H1 (cell line): Measurements from ENCODE around the gene CRBN. TPM values are rescaled to one million over a fixed set of nuclear protein-coding genes. Genes with fewer than 3 reads are reported as not detected.

Experiments used
- CTCF ChIA-PET: fragments of 300-600 bp; sonication (Branson Sonifier 250); formaldehyde crosslinking; loops from one replicate; lab custom pipeline; 2021; ENCODE audit not compliant: partially characterized antibody; lab: Charles Lee
- POLR2A ChIA-PET: fragments of 300-600 bp; sonication (Branson Sonifier 250); formaldehyde crosslinking; loops from one replicate; lab custom pipeline; 2021; ENCODE audit warnings: inconsistent platforms; ENCODE audit not compliant: partially characterized antibody; lab: Charles Lee
- DNase-seq, 2 experiments: peaks; one replicate each; pipeline versions ENCODE4 v3.0.0 to v3.0.0-alpha.2; 2010 to 2022; ENCODE audit warnings: low spot score in 2 of 2, low read depth in 1 of 2, mixed read lengths in 1 of 2
- FAIRE-seq: peaks from 2 replicates; lab custom pipeline; 2011; peaks lifted over from hg19 to GRCh38; lab: Jason Lieb, UNC
- H2AFZ ChIP-seq: 2 replicates; pipeline ENCODE4 v1.8.1; 2012; ENCODE audit warnings: low read length, inconsistent platforms
- H2AK5ac ChIP-seq: 2 replicates; pipeline ENCODE4 v1.6.1; 2013; ENCODE audit warnings: low read depth, low read length
- H2BK120ac ChIP-seq: replicated peaks from 2 replicates; pipeline ENCODE3; 2013; ENCODE audit warnings: low read depth, low read length, inconsistent platforms
- H2BK12ac ChIP-seq: 2 replicates; pipeline ENCODE4 v1.6.1; 2013; ENCODE audit warnings: low read depth, low read length
- H2BK15ac ChIP-seq: 2 replicates; pipeline ENCODE4 v1.6.1; 2013; ENCODE audit warnings: low read length
- H2BK20ac ChIP-seq: 2 replicates; pipeline ENCODE4 v1.6.1; 2013; ENCODE audit warnings: low read length
- H2BK5ac ChIP-seq: 2 replicates; pipeline ENCODE4 v1.6.1; 2013; ENCODE audit warnings: low read depth, low read length
- H3K14ac ChIP-seq: 2 replicates; pipeline ENCODE4 v1.6.1; 2013; ENCODE audit warnings: inconsistent platforms; ENCODE audit not compliant: insufficient read length
- H3K18ac ChIP-seq: 2 replicates; pipeline ENCODE4 v1.6.1; 2013; ENCODE audit warnings: low read length; ENCODE audit errors: extremely low read depth
- H3K23ac ChIP-seq: 2 replicates; pipeline ENCODE4 v1.6.1; 2013; ENCODE audit warnings: inconsistent platforms; ENCODE audit not compliant: insufficient read length
- H3K23me2 ChIP-seq: 2 replicates; pipeline ENCODE4 v1.6.1; 2013; ENCODE audit warnings: low read depth, low read length
- H3K27ac ChIP-seq: 2 replicates; pipeline ENCODE4 v1.6.1; 2011; ENCODE audit warnings: low read depth, low read length, inconsistent platforms
- H3K27me3 ChIP-seq, 4 experiments: replicated peaks in 1 of 4; 1 replicate in 1 of 4; 2 replicates in 3 of 4; pipeline versions ENCODE4 v1.6.1 to v1.8.1; 2011 to 2013; ENCODE audit warnings: low read length in 3 of 4, mild to moderate bottlenecking in 3 of 4, inconsistent platforms in 2 of 4, mixed read lengths in 2 of 4, moderate library complexity in 1 of 4; ENCODE audit not compliant: control insufficient read depth in 3 of 4, insufficient read depth in 3 of 4; ENCODE audit errors: extremely low read depth in 1 of 4
- H3K36me3 ChIP-seq, 4 experiments: 2 replicates each; pipeline versions ENCODE4 v1.6.1 to v1.8.1; 2011 to 2013; ENCODE audit warnings: mild to moderate bottlenecking in 4 of 4, low read length in 3 of 4, moderate library complexity in 2 of 4, control low read depth in 1 of 4, inconsistent platforms in 1 of 4; ENCODE audit not compliant: insufficient read depth in 4 of 4, control insufficient read depth in 2 of 4
- H3K4ac ChIP-seq: replicated peaks from 2 replicates; pipeline ENCODE3; 2013; ENCODE audit warnings: low read length, low read depth, mixed read lengths, inconsistent platforms; ENCODE audit not compliant: insufficient read length
- H3K4me1 ChIP-seq, 4 experiments: replicated peaks in 1 of 4; 1 replicate in 1 of 4; 2 replicates in 3 of 4; pipeline versions ENCODE4 v1.6.1 to v1.8.1; 2011 to 2013; ENCODE audit warnings: low read length in 3 of 4, inconsistent platforms in 2 of 4, mixed read lengths in 1 of 4; ENCODE audit not compliant: insufficient read depth in 4 of 4, control insufficient read depth in 3 of 4
- H3K4me2 ChIP-seq, 2 experiments: 2 replicates each; pipeline versions ENCODE4 v1.6.1 to v1.8.1; 2011 to 2013; ENCODE audit warnings: low read depth in 2 of 2, low read length in 2 of 2, control low read depth in 1 of 2, inconsistent platforms in 1 of 2, mild to moderate bottlenecking in 1 of 2; ENCODE audit not compliant: insufficient read depth in 1 of 2
- H3K4me3 ChIP-seq, 4 experiments: fragments of 200-600, 300-600 bp in 1 of 4; sonication (generic), shearing (Covaris generic), sonication (Bioruptor Twin) in 1 of 4; 2 replicates each; pipeline versions ENCODE4 v1.5.1 to v1.8.1; 2011 to 2016; ENCODE audit warnings: low read length in 4 of 4, low read depth in 3 of 4, control low read depth in 2 of 4, inconsistent platforms in 2 of 4, mild to moderate bottlenecking in 2 of 4, mixed read lengths in 1 of 4, moderate library complexity in 1 of 4; ENCODE audit not compliant: insufficient read depth in 2 of 4; ENCODE audit errors: extremely low read depth in 1 of 4
- H3K56ac ChIP-seq: replicated peaks from 2 replicates; pipeline ENCODE3; 2013; ENCODE audit warnings: low read depth, mild to moderate bottlenecking, mixed read lengths, low read length, inconsistent platforms; ENCODE audit not compliant: insufficient read length
- H3K79me1 ChIP-seq: 2 replicates; pipeline ENCODE4 v1.6.1; 2013; ENCODE audit warnings: low read depth, low read length, control low read depth
- H3K79me2 ChIP-seq, 2 experiments: 2 replicates each; pipeline versions ENCODE4 v1.6.1 to v1.8.1; 2012 to 2013; ENCODE audit warnings: low read length in 2 of 2, mild to moderate bottlenecking in 2 of 2, inconsistent platforms in 1 of 2; ENCODE audit not compliant: insufficient read depth in 2 of 2, control insufficient read depth in 1 of 2
- H3K9ac ChIP-seq, 4 experiments: replicated peaks in 1 of 4; 1 replicate in 1 of 4; 2 replicates in 3 of 4; pipeline versions ENCODE4 v1.6.1 to v1.8.1; 2011 to 2013; ENCODE audit warnings: low read depth in 3 of 4, low read length in 3 of 4, control low read depth in 2 of 4, mild to moderate bottlenecking in 2 of 4, moderate library complexity in 2 of 4, inconsistent platforms in 1 of 4; ENCODE audit errors: extremely low read depth in 1 of 4
- H3K9me3 ChIP-seq, 2 experiments: 2 replicates each; pipeline versions ENCODE4 v1.6.1 to v1.8.1; 2012 to 2013; ENCODE audit warnings: mild to moderate bottlenecking in 2 of 2, moderate library complexity in 2 of 2, control low read depth in 1 of 2, inconsistent platforms in 1 of 2, low read depth in 1 of 2, low read length in 1 of 2, mixed read lengths in 1 of 2; ENCODE audit not compliant: insufficient read depth in 2 of 2
- H4K20me1 ChIP-seq, 2 experiments: replicated peaks in 1 of 2; 2 replicates each; pipeline versions ENCODE3 to v1.8.1; 2011 to 2013; ENCODE audit warnings: inconsistent platforms in 2 of 2, low read length in 2 of 2, mild to moderate bottlenecking in 1 of 2; ENCODE audit not compliant: insufficient read depth in 2 of 2, control insufficient read depth in 1 of 2
- H4K5ac ChIP-seq: 2 replicates; pipeline ENCODE4 v1.6.1; 2013; ENCODE audit warnings: low read length, low read depth, mixed read lengths, inconsistent platforms; ENCODE audit not compliant: insufficient read length
- H4K8ac ChIP-seq: 2 replicates; pipeline ENCODE4 v1.8.0; 2013; ENCODE audit warnings: mild to moderate bottlenecking, moderate library complexity, low read length, inconsistent platforms; ENCODE audit not compliant: insufficient read depth; ENCODE audit errors: extremely low read depth
- H4K91ac ChIP-seq: replicated peaks from 2 replicates; pipeline ENCODE3; 2013; ENCODE audit warnings: low read length, mixed read lengths, inconsistent platforms; ENCODE audit not compliant: insufficient read length
- BCL11A ChIP-seq, 2 experiments: IDR thresholded peaks; one replicate each; pipeline ENCODE4 v1.6.1; 2011; ENCODE audit warnings: low read depth in 2 of 2, low read length in 2 of 2, mild to moderate bottlenecking in 2 of 2
- CBX8 ChIP-seq: fragments of 300-800, 300-1000 bp; sonication (generic); IDR thresholded peaks from 2 replicates; pipeline ENCODE4 v1.7.1; 2016; ENCODE audit warnings: low read depth, low read length, borderline replicate concordance
- CEBPB ChIP-seq: IDR thresholded peaks from 2 replicates; pipeline ENCODE4 v1.6.1; 2012; ENCODE audit warnings: low read depth, low read length
- EZH2 ChIP-seq: fragments of 200-600 bp; sonication (generic); IDR thresholded peaks from 2 replicates; pipeline ENCODE4 v1.7.1; 2012; ENCODE audit warnings: low read depth, mild to moderate bottlenecking, moderate library complexity, low read length, inconsistent platforms; ENCODE audit not compliant: severe bottlenecking
- POLR2AphosphoS5 ChIP-seq: IDR thresholded peaks from 2 replicates; pipeline ENCODE4 v1.6.1; 2011; ENCODE audit warnings: low read depth, low read length
- POU5F1 ChIP-seq: IDR thresholded peaks from 2 replicates; pipeline ENCODE4 v1.6.1; 2011; ENCODE audit warnings: low read depth, mild to moderate bottlenecking, low read length, moderate library complexity
- RAD21 ChIP-seq, 2 experiments: IDR thresholded peaks in 1 of 2; conservative IDR thresholded peaks in 1 of 2; 2 replicates each; pipeline ENCODE4 v1.6.1; 2011; ENCODE audit warnings: low read depth in 2 of 2, low read length in 2 of 2, improper control_type of control experiment in 1 of 2, inconsistent platforms in 1 of 2, mild to moderate bottlenecking in 1 of 2, moderate library complexity in 1 of 2
- RBBP5 ChIP-seq: IDR thresholded peaks from 2 replicates; pipeline ENCODE4 v1.7.1; 2012; ENCODE audit warnings: low read depth, mild to moderate bottlenecking, inconsistent platforms, low read length, moderate library complexity, borderline replicate concordance
- SAP30 ChIP-seq: fragments of 300-600 bp; sonication (generic); IDR thresholded peaks from 2 replicates; pipeline ENCODE4 v1.7.1; 2012; ENCODE audit warnings: low read length, moderate library complexity, mild to moderate bottlenecking, inconsistent platforms; ENCODE audit not compliant: insufficient read depth, insufficient replicate concordance
- WGBS, 2 experiments: shearing (Covaris generic) in 1 of 2; methylation state at CpG; one replicate each; pipeline versions ENCODE4 v1.1.6 to v1.1.7; 2013 to 2015; ENCODE audit warnings: low lambda C conversion rate in 2 of 2, mixed read lengths in 2 of 2, inconsistent platforms in 1 of 2, low coverage in 1 of 2, missing lambda C conversion rate in 1 of 2; ENCODE audit not compliant: insufficient replicate concordance in 2 of 2, insufficient coverage in 1 of 2, insufficient read length in 1 of 2; ENCODE audit errors: extremely low coverage in 1 of 2, missing lambda C conversion rate in 1 of 2; 5-methylcytosine and 5-hydroxymethylcytosine counted together
- polyA plus RNA-seq, 7 experiments: library from polyadenylated mRNA; depleted of rRNA in 3 of 7; stranded (reverse) in 5 of 7; unstranded in 2 of 7; fragments of >200 nt in 5 of 7; fragments of 200-250 nt in 2 of 7; gene quantifications; 1 replicate in 5 of 7; 2 replicates in 1 of 7; 4 replicates in 1 of 7; pipeline versions ENCODE4 v1.2.1 to v1.2.3, GENCODE V29; 2011 to 2013; ENCODE audit warnings: missing spikeins in 2 of 7, mixed read lengths in 2 of 7
- total RNA-seq: library from RNA; stranded (reverse); fragmentation: NEBNext Ultra II Directional; extraction: Animal tissue kit (Norgen Biotek cat#: 25700); gene quantifications from 2 replicates; pipeline ENCODE4 v1.2.1, GENCODE V29; 2021
- TF ChIP-seq, protein P1 (sequence below): IDR thresholded peaks from 2 replicates; pipeline ENCODE4 v1.6.1; 2012; ENCODE audit warnings: inconsistent platforms
- TF ChIP-seq, protein P2 (sequence below): IDR thresholded peaks from 2 replicates; pipeline ENCODE4 v1.6.1; 2012; ENCODE audit warnings: inconsistent platforms

Gene CRBN
- total and polyA plus RNA-seq, 2 of the 8 experiments (the other 6 are each of a cell fraction or from before 2014, with no cell fraction given): 13.4 to 30.3 TPM

DNA sequence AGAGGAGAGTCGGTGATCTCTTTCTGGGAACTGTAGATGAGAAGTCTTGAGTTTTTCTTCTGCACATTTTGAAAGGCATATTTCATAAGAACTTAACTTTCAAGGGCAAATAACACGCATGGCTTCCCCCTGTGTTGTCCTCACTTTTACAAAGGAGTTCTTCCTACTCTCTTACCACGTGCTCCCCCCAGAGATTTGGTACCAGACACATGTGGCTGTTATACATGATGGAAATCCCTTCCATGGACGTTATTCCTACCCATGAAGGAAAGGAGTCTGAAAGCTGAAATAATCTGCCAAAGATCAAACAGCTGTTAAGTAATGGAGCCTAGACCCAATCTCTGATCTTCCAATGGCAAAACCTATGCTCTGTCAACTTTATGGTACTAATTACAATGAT, 73.7 kb downstream of the CRBN start:
- 0 out of 2 replicates have a peak overlapping the region, but pooled peaks have one; percentile 20 for H2AFZ ChIP-seq
- H2BK15ac ChIP-seq: no peak overlapping the region
- TF ChIP-seq, protein P1, sequence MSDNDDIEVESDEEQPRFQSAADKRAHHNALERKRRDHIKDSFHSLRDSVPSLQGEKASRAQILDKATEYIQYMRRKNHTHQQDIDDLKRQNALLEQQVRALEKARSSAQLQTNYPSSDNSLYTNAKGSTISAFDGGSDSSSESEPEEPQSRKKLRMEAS: no peak
- TF ChIP-seq BCL11A (IDR thresholded peaks at IDR 0.05; ENCODE audit: low read depth in 2 of 2, low read length in 2 of 2): no peak
- no peak for TF ChIP-seq POLR2AphosphoS5
- TF ChIP-seq SAP30: no peak
- TF ChIP-seq CBX8: no peak
- no peak for TF ChIP-seq RBBP5
- no peak for TF ChIP-seq EZH2
- TF ChIP-seq CEBPB: no peak
- TF ChIP-seq, protein P2, sequence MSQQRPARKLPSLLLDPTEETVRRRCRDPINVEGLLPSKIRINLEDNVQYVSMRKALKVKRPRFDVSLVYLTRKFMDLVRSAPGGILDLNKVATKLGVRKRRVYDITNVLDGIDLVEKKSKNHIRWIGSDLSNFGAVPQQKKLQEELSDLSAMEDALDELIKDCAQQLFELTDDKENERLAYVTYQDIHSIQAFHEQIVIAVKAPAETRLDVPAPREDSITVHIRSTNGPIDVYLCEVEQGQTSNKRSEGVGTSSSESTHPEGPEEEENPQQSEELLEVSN: no peak
- no peak for TF ChIP-seq POU5F1
- no peak for TF ChIP-seq RAD21 (IDR thresholded peaks at IDR 0.05 in 1 of 2, conservative IDR thresholded peaks at IDR 0.05 in 1 of 2; ENCODE audit: low read depth in 2 of 2, low read length in 2 of 2)
- no peaks in the 10 kb centered on the region for H3K9me3 ChIP-seq
- no peak overlapping the region for H3K23ac ChIP-seq
- H3K23me2 ChIP-seq: no peaks in the 10 kb centered on the region
- 95% methylated on average over 4 of the region's 4 CpGs; no CpG with 5 or more reads in 1 of the 2 experiments for WGBS, 2 experiments
- H3K27me3 ChIP-seq: no peaks in the 10 kb centered on the region
- no peak overlapping the region for H3K9ac ChIP-seq
- H2BK5ac ChIP-seq: no peak overlapping the region
- no peak overlapping the region for H3K4ac ChIP-seq
- ChIA-PET POLR2A (no interaction called here), CTCF (no interaction called here)
- H2BK20ac ChIP-seq: no peak overlapping the region
- H4K8ac ChIP-seq: no peak overlapping the region
- H4K91ac ChIP-seq: no peak overlapping the region
- peaks cover 0 to 6% (median 5%) of the 10 kb centered on the region in 4 experiments; a peak in 5 of 7 replicates for H3K4me1 ChIP-seq
- no peak overlapping the region for H2BK120ac ChIP-seq
- no peak overlapping the region for H3K14ac ChIP-seq
- DNase-seq (no peak), FAIRE-seq (no peak)
- H3K27ac ChIP-seq: no peak overlapping the region
- H2AK5ac ChIP-seq: no peak overlapping the region
- H2BK12ac ChIP-seq: no peak overlapping the region
- H3K4me2 ChIP-seq: no peak overlapping the region
- H3K36me3 ChIP-seq: no peaks in the 10 kb centered on the region
- H3K56ac ChIP-seq: no peak overlapping the region
- H4K20me1 ChIP-seq: no peaks in the 10 kb centered on the region
- H3K4me3 ChIP-seq: no peak overlapping the region
- no peaks in the 10 kb centered on the region for H3K79me1 ChIP-seq
- H4K5ac ChIP-seq: no peak overlapping the region
- H3K79me2 ChIP-seq: no peaks in the 10 kb centered on the region
- H3K18ac ChIP-seq: no peak overlapping the region
